ENCODE results near the gene MAP3K4. TPM values are rescaled to one million over a fixed set of nuclear protein-coding genes. Genes with fewer than 3 reads are reported as not detected.

MAP3K4 gene
- total RNA-seq, 1 experiment from 2014 or later = 54.3 TPM

DNA sequence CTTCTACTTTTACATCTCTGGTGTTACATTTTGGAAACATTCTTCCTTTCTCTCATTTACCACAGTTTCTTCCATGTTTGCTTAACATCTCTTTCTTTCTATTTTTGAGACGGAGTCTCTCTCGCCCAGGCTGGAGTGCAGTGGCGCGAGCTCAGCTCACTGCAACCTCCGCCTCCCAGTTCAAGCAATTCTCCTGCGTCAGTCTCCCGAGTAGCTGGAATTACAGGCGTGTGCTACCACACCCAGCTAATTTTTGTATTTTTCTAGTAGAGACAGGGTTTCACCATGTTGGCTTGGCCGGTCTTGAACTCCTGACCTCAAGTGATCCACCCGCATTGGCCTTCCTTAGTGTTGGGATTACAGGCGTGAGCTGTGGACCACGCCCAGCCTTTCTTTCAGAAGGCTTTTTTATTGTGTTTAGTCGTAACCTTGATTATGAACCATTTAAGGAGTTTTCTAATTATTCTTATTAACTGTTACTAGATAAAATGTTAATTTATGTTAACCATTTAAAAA, 27.8 kb downstream of the MAP3K4 start:
- no peak overlapping the region for H3K27ac ChIP-seq (ENCODE audit: insufficient read length, low read depth, low read length)
- Mint-ChIP-seq H3K4me1 (peaks cover 0 to 13% of the 10 kb centered on the region in 2 experiments), H3K27ac (no peak overlapping the region; a peak in 2 of 7 replicates), H3K9me3 (no peaks in the 10 kb centered on the region; a peak in 1 of 5 replicates), H3K27me3 (ENCODE audit: low read depth) (no peaks in the 10 kb centered on the region), H3K36me3 (ENCODE audit: insufficient read depth in 1 of 3, low read depth in 3 of 3) (peaks cover 9 to 14% (median 11%) of the 10 kb centered on the region in 3 experiments), H3K4me3 (no peak overlapping the region)
- no peak overlapping the region for H3K56ac ChIP-seq (ENCODE audit: insufficient read length, low read depth, low read length)
- no peak overlapping the region for H2AK5ac ChIP-seq (ENCODE audit: insufficient read length, low read length)
- H3K4me2 ChIP-seq (ENCODE audit: insufficient read depth, insufficient read length, low read length) = no peak overlapping the region
- no CpG with 5 or more reads among the region's 13 CpGs for WGBS (ENCODE audit: extremely low coverage, insufficient read length, low lambda C conversion rate)
- no peak overlapping the region for H4K5ac ChIP-seq (ENCODE audit: insufficient read length, low read depth, low read length)
- no peak overlapping the region for H3K23ac ChIP-seq (ENCODE audit: insufficient read length, low read depth, low read length)
- peaks cover 8% of the 10 kb centered on the region; the same call in 1 of the 2 replicates for H3K79me2 ChIP-seq (ENCODE audit: insufficient read depth, low read length)
- no peak overlapping the region for H2AFZ ChIP-seq (ENCODE audit: low read length)
- no peak overlapping the region for H4K91ac ChIP-seq (ENCODE audit: insufficient read length, low read depth, low read length)
- TF ChIP-seq, protein P1, sequence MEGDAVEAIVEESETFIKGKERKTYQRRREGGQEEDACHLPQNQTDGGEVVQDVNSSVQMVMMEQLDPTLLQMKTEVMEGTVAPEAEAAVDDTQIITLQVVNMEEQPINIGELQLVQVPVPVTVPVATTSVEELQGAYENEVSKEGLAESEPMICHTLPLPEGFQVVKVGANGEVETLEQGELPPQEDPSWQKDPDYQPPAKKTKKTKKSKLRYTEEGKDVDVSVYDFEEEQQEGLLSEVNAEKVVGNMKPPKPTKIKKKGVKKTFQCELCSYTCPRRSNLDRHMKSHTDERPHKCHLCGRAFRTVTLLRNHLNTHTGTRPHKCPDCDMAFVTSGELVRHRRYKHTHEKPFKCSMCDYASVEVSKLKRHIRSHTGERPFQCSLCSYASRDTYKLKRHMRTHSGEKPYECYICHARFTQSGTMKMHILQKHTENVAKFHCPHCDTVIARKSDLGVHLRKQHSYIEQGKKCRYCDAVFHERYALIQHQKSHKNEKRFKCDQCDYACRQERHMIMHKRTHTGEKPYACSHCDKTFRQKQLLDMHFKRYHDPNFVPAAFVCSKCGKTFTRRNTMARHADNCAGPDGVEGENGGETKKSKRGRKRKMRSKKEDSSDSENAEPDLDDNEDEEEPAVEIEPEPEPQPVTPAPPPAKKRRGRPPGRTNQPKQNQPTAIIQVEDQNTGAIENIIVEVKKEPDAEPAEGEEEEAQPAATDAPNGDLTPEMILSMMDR (conservative IDR thresholded peaks at IDR 0.05) = no peak
- DNase-seq = no peak
- no peak overlapping the region for H3K9ac ChIP-seq (ENCODE audit: extremely low read depth, insufficient read length, low read length)
- H2BK12ac ChIP-seq (ENCODE audit: insufficient read length, low read depth, low read length) = no peak overlapping the region
- H2BK120ac ChIP-seq (ENCODE audit: low read depth, low read length, poor library complexity, severe bottlenecking) = no peak overlapping the region
- no peaks in the 10 kb centered on the region for H3K27me3 ChIP-seq (ENCODE audit: insufficient read depth, low read length)
- H3K14ac ChIP-seq (ENCODE audit: insufficient read depth, low read length) = no peak overlapping the region
- H3K4ac ChIP-seq (ENCODE audit: low read depth, low read length) = no peak overlapping the region
- no peaks in the 10 kb centered on the region for H4K20me1 ChIP-seq (ENCODE audit: control insufficient read depth, insufficient read depth, insufficient read length)
- no peaks in the 10 kb centered on the region for H3K23me2 ChIP-seq (ENCODE audit: insufficient read length, low read depth, low read length, poor library complexity, severe bottlenecking)
- no peak overlapping the region for H3K18ac ChIP-seq (ENCODE audit: insufficient read length, low read depth, low read length)
- H2BK20ac ChIP-seq (ENCODE audit: low read depth, low read length, poor library complexity, severe bottlenecking) = no peak overlapping the region
- no peak overlapping the region for H3T11ph ChIP-seq (ENCODE audit: low read length)
- no peak overlapping the region for H4K8ac ChIP-seq (replicated peaks; ENCODE audit: insufficient read length, low read depth, low read length)
- no peak overlapping the region for H2BK5ac ChIP-seq (ENCODE audit: insufficient read length, low read length)
- H3K79me1 ChIP-seq (ENCODE audit: insufficient read depth, low read depth, low read length, poor library complexity, severe bottlenecking) = peaks cover 8% of the 10 kb centered on the region
- no peak overlapping the region for H2BK15ac ChIP-seq (ENCODE audit: low read depth, low read length)
- no peaks in the 10 kb centered on the region for H3K4me1 ChIP-seq (ENCODE audit: insufficient read depth, low read length)
- no peaks in the 10 kb centered on the region for H3K9me3 ChIP-seq (ENCODE audit: control insufficient read depth, low read depth, low read length)
